Suprapubic skin (tissue), 4 donors: ENCODE results near the gene RAPGEF4. TPM values are rescaled to one million over a fixed set of nuclear protein-coding genes. Genes with fewer than 3 reads are reported as not detected.

ENCODE experiments used
- DNase-seq, 2 donors: peaks; one replicate each; pipeline ENCODE4 v3.0.0-alpha.2; 2019; ENCODE audit warnings: low spot score in 2 of 2
- H3K27ac ChIP-seq: fragments of 200-600 bp; sonication (generic); one replicate; pipeline ENCODE4 v1.5.1; 2019
- H3K27me3 ChIP-seq: fragments of 200-600 bp; sonication (generic); one replicate; pipeline ENCODE4 v1.5.1; 2019
- H3K36me3 ChIP-seq: fragments of 200-600 bp; sonication (generic); one replicate; pipeline ENCODE4 v1.5.1; 2019
- H3K4me1 ChIP-seq: fragments of 200-600 bp; sonication (generic); one replicate; pipeline ENCODE4 v1.5.1; 2019
- H3K4me3 ChIP-seq: fragments of 200-600 bp; sonication (generic); one replicate; pipeline ENCODE4 v1.5.1; 2019; ENCODE audit warnings: mild to moderate bottlenecking
- H3K9me3 ChIP-seq: fragments of 200-600 bp; sonication (generic); one replicate; pipeline ENCODE4 v1.5.1; 2019
- EP300 ChIP-seq: sonication (generic); formaldehyde crosslinking; IDR thresholded peaks from one replicate; pipeline ENCODE4 v1.6.1; 2017; ENCODE audit warnings: antibody characterized with exemption
- POLR2A ChIP-seq, 2 donors: fragments of 450-650 bp; IDR thresholded peaks; one replicate each; pipeline ENCODE4 v1.6.1; 2017; ENCODE audit warnings: antibody characterized with exemption in 2 of 2, mild to moderate bottlenecking in 2 of 2, moderate library complexity in 2 of 2
- POLR2AphosphoS5 ChIP-seq, 3 donors: sonication (generic); formaldehyde crosslinking; IDR thresholded peaks; one replicate each; pipeline ENCODE4 v1.6.1; 2017; ENCODE audit warnings: antibody characterized with exemption in 3 of 3
- WGBS: methylation state at CpG from one replicate; pipeline ENCODE4 v1.1.5; 2018; 5-methylcytosine and 5-hydroxymethylcytosine counted together
- total RNA-seq, 4 donors: library from RNA; depleted of rRNA; stranded (reverse); fragments of >200 nt; gene quantifications; one replicate each; pipeline ENCODE4 v1.1.0, GENCODE V29; 2016
- TF ChIP-seq, protein P1 (sequence below), 2 donors: fragments of 200-600 bp in 1 of 2; fragments of 450-650 bp in 1 of 2; sonication (generic) in 1 of 2; IDR thresholded peaks; one replicate each; pipeline ENCODE4 v1.5.1; 2016 to 2019; ENCODE audit warnings: antibody characterized with exemption in 2 of 2, mild to moderate bottlenecking in 1 of 2, moderate library complexity in 1 of 2

The RAPGEF4 gene
- total RNA-seq, 4 donors from 2014 or later, result 19.9 to 49.5 (median 27.5) TPM

DNA sequence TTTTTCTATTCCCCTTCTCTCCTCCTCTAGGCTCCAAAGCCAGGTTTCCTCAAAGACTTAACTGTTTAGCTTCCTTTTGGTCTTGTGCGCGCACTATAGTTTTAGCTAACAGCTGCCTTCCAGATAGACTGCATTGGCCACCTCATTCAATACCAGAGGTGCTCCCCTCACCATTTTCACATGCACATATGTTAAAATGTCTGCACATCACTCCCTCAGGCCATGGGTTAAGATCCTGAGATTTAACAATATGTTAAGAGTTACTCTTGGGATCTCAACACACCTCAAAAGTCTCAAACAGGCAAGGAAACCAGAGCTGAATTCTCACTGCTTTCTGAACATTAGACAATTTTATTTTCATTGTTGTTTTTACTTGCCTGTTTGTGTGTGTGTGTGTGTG, 259.2 kb downstream of the RAPGEF4 start:
- whole genome bisulfite sequencing, result 96% methylated on average over 2 of the region's 2 CpGs
- DNase-seq, result no peak
- Histone ChIP-seq H3K4me1 (peaks cover 13% of the 10 kb centered on the region), H3K27ac (no peak overlapping the region), H3K9me3 (no peaks in the 10 kb centered on the region), H3K36me3 (no peaks in the 10 kb centered on the region), H3K4me3 (no peak overlapping the region), H3K27me3 (no peaks in the 10 kb centered on the region)
- TF ChIP-seq POLR2A (IDR thresholded peaks at IDR 0.05) (no peak), POLR2AphosphoS5 (IDR thresholded peaks at IDR 0.05) (no peak), EP300 (no peak)
- TF ChIP-seq, protein P1, sequence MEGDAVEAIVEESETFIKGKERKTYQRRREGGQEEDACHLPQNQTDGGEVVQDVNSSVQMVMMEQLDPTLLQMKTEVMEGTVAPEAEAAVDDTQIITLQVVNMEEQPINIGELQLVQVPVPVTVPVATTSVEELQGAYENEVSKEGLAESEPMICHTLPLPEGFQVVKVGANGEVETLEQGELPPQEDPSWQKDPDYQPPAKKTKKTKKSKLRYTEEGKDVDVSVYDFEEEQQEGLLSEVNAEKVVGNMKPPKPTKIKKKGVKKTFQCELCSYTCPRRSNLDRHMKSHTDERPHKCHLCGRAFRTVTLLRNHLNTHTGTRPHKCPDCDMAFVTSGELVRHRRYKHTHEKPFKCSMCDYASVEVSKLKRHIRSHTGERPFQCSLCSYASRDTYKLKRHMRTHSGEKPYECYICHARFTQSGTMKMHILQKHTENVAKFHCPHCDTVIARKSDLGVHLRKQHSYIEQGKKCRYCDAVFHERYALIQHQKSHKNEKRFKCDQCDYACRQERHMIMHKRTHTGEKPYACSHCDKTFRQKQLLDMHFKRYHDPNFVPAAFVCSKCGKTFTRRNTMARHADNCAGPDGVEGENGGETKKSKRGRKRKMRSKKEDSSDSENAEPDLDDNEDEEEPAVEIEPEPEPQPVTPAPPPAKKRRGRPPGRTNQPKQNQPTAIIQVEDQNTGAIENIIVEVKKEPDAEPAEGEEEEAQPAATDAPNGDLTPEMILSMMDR (IDR thresholded peaks at IDR 0.05), result no peak

DNA sequence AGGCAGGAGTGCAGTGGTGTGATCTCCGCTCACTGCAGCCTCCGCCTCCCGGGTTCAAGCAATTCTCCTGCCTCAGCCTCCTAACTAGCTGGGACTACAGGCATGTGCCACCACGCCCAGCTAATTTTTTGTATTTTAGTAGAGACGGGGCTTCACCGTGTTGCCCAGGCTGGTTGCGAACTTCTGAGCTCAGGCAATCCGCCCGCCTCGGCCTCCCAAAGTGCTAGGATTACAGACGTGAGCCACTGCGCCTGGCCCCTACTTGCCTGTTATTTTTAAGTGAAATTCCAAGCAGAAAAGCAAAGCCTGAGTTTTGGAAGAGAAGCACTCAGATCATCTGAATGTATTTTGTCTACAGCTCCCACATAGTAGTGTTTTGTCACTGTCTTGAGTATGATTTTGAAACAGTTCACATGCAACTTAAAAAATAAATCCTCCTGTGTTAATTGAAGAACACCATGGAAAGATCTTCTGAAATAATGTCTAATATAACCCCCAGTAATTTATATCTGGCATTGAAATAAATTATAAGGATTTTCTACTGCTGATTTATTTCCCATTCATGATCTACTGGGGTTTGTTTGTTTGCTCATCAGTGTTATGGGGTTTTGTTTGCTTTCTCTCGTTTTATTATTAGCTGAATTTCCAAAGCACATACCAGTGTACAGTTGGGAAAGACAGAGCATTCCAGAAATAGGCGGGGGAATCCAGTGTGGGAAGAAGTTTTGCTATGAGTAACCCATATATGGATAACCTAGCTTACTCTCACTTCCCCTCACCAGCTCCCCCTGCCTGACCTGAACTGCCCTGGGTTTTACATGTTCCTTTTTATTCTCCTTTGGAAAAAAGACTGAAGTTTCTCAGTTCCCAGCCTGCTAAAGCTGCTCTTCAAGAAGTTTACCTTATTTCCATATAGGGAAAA, 259.9 kb downstream of the RAPGEF4 start:
- no peak overlapping the region for H3K4me3 ChIP-seq
- no peak overlapping the region for H3K27ac ChIP-seq
- H3K36me3 ChIP-seq, result no peaks in the 10 kb centered on the region
- H3K4me1 ChIP-seq, result peaks cover 13% of the 10 kb centered on the region
- WGBS, result 59% methylated on average over 14 of the region's 14 CpGs
- no peaks in the 10 kb centered on the region for H3K9me3 ChIP-seq
- H3K27me3 ChIP-seq, result no peaks in the 10 kb centered on the region
- no peak for TF ChIP-seq POLR2AphosphoS5 (IDR thresholded peaks at IDR 0.05)
- TF ChIP-seq, protein P1 (IDR thresholded peaks at IDR 0.05), result peak in 1 of 2 donors; percentile 14
- no peak for DNase-seq

DNA sequence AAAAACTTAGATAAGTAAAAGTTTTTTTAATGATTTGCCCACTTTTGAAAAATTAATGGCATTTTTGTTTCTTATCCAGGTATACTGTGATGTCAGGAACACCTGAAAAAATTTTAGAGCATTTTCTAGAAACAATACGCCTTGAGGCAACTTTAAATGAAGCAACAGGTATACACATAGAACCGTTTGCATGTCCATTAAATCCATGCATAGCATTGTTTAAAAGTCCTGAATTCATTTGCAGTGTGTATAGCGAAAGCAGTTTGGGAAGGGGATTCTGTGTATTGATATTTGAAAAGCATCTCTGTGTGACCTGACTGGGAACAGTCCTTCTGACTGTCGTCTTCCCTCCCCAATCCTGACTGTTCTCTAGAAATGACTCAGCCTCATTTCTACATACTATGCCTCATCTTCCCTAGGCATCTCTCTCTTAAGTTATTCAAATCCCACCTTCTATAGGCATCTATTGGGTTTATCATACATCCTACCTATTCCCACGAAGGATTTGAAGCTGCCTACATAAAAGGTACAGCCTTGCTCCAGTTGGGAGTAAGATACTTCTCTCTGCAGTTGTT, 260.8 kb downstream of the RAPGEF4 start:
- no peaks in the 10 kb centered on the region for H3K27me3 ChIP-seq
- peaks cover 13% of the 10 kb centered on the region for H3K4me1 ChIP-seq
- H3K4me3 ChIP-seq, result no peak overlapping the region
- no peak for DNase-seq
- TF ChIP-seq, protein P1 (IDR thresholded peaks at IDR 0.05), result no peak
- TF ChIP-seq EP300 (no peak), POLR2A (IDR thresholded peaks at IDR 0.05) (no peak), POLR2AphosphoS5 (IDR thresholded peaks at IDR 0.05) (no peak)
- no peak overlapping the region for H3K27ac ChIP-seq
- H3K9me3 ChIP-seq, result no peaks in the 10 kb centered on the region
- 87% methylated on average over 4 of the region's 5 CpGs for WGBS
- H3K36me3 ChIP-seq, result no peaks in the 10 kb centered on the region

DNA sequence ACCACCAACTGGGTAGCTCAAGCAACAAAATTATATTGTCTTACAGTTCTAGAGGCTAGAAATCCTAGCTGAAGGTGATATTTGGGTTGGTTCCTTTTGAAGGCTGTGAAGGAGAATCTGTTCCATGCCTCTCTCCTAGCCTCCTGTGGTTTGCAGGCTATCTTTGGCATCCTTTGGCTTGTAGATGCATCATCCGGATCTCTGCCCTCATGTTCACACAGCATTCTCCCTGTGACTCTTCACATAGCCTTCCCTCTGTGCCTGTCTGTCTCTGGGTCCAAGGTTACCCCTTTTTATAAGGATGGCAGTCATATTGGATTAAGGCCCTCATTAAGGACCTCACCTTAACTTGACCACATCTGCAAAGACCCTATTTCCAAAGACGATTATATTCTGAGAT, 261.4 kb downstream of the RAPGEF4 start:
- Histone ChIP-seq H3K27me3 (no peaks in the 10 kb centered on the region), H3K4me3 (no peak overlapping the region), H3K27ac (no peak overlapping the region), H3K36me3 (no peaks in the 10 kb centered on the region), H3K9me3 (no peaks in the 10 kb centered on the region), H3K4me1 (peaks cover 13% of the 10 kb centered on the region)
- no peak for DNase-seq
- WGBS, result 89% methylated on average over 2 of the region's 2 CpGs
- TF ChIP-seq, protein P1 (IDR thresholded peaks at IDR 0.05), result no peak
- TF ChIP-seq POLR2A (IDR thresholded peaks at IDR 0.05), result no peak
- no peak for TF ChIP-seq EP300
- TF ChIP-seq POLR2AphosphoS5 (IDR thresholded peaks at IDR 0.05), result no peak

DNA sequence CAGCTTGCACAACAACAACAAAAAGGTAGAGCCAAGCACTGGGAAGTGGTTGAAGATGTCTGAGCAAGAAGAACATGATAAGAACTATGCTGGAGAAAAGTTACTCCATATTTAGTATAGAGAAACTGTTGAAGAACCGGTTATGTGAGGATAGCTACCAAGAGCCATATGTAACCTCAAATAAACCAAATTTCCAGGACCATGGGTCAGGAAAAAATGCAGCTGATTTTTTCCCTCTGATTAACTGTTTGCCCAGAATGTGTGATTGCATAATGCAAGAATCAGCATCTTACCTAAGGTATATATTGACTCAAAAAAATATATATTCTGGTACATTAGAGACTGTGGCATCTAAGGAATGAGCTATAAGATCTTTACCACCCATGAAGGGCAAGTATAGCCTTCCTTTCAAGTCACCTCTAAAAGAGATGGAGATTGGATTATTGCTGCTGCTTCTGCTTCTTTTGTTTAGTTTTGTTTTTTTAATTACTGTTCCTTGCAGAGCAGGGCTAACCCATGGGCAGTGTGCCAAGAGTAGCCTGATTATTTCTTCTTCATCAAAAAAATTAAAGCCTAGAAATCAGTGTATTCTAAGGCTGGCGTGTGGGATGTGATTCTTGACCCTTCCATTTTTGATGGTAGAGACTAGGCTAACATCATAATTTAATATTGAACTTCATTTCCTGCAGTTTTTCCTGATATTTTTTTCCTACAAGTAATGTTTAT, 263.1 kb downstream of the RAPGEF4 start:
- no peak overlapping the region for H3K27ac ChIP-seq
- no peaks in the 10 kb centered on the region for H3K27me3 ChIP-seq
- no peak overlapping the region for H3K4me3 ChIP-seq
- no peak for TF ChIP-seq POLR2AphosphoS5 (IDR thresholded peaks at IDR 0.05)
- TF ChIP-seq POLR2A (IDR thresholded peaks at IDR 0.05), result no peak
- TF ChIP-seq EP300, result no peak
- TF ChIP-seq, protein P1 (IDR thresholded peaks at IDR 0.05), result no peak
- H3K36me3 ChIP-seq, result no peaks in the 10 kb centered on the region
- 76% methylated on average over 2 of the region's 2 CpGs for WGBS
- peaks cover 13% of the 10 kb centered on the region for H3K4me1 ChIP-seq
- no peak for DNase-seq
- H3K9me3 ChIP-seq, result no peaks in the 10 kb centered on the region
